GM12874 (cell line): Measurements from ENCODE around the gene PRKCE.
A peak's percentile ranks its signal among the peaks of the same experiment; 100 is the strongest.

Source experiments
- TF ChIP-seq, protein P1 (sequence below): IDR thresholded peaks from 2 replicates; pipeline ENCODE4 v1.5.1; 2011; ENCODE audit warnings: low read depth, mild to moderate bottlenecking, control low read depth, low read length, moderate library complexity; ENCODE audit not compliant: insufficient read depth

PRKCE gene

DNA sequence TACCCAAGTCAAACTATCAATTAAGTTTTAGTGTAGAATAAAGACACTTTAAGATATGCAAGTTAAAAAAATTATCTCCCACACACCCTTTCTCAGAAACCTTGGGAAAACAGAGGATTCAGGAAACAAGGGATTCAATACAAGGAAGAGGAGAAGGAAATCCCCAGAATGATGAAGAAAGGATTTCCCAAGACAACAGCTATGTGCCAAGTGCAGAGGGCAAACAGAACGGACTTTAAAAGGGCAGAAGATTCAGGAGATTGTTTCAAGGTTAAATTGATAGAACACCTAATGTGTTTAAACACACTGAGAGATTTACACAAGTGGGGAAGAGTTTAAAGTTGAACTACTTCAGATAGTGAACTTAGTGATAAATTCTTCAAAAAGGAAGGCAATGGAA lies 574.3 kb downstream of the PRKCE start:
- TF ChIP-seq, protein P1, sequence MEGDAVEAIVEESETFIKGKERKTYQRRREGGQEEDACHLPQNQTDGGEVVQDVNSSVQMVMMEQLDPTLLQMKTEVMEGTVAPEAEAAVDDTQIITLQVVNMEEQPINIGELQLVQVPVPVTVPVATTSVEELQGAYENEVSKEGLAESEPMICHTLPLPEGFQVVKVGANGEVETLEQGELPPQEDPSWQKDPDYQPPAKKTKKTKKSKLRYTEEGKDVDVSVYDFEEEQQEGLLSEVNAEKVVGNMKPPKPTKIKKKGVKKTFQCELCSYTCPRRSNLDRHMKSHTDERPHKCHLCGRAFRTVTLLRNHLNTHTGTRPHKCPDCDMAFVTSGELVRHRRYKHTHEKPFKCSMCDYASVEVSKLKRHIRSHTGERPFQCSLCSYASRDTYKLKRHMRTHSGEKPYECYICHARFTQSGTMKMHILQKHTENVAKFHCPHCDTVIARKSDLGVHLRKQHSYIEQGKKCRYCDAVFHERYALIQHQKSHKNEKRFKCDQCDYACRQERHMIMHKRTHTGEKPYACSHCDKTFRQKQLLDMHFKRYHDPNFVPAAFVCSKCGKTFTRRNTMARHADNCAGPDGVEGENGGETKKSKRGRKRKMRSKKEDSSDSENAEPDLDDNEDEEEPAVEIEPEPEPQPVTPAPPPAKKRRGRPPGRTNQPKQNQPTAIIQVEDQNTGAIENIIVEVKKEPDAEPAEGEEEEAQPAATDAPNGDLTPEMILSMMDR = no peak

DNA sequence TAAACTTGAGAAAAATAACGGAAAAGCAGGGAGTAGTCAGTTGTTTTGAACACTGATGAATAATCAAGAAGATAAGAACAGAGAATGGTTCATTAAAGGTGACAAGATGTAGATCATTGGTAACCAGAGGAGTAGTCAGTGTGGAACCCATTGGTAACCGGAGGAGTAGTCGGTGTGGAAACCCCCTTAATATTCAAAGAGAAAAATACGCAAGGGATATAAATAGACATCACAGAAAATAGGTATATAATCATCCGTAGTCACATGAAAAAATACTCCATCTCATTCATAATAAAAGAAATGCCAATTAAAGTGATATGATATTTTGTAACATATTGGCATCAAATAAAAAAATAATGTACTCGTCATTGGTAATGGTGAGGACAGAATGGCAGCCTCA lies 575.1 kb downstream of the PRKCE start:
- TF ChIP-seq, protein P1 = no peak

DNA sequence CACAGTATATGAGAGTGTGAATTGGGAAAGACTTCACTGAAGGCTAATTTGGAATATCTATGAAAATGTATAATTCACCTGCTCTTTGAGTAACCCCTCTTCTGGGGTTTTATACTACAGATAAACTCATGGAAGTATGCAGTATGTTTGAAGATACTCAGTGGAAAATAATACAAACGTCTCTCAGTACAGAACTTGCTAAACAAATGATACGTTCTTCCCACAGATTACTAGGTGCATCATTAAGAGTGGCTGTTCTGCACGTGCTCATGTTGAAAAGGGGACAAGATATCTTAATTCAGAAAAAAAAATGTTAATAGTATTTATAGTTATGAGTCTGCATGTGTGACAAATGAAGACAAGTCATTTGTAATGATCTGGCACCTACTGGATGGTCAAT lies 575.5 kb downstream of the PRKCE start:
- TF ChIP-seq, protein P1 = no peak

DNA sequence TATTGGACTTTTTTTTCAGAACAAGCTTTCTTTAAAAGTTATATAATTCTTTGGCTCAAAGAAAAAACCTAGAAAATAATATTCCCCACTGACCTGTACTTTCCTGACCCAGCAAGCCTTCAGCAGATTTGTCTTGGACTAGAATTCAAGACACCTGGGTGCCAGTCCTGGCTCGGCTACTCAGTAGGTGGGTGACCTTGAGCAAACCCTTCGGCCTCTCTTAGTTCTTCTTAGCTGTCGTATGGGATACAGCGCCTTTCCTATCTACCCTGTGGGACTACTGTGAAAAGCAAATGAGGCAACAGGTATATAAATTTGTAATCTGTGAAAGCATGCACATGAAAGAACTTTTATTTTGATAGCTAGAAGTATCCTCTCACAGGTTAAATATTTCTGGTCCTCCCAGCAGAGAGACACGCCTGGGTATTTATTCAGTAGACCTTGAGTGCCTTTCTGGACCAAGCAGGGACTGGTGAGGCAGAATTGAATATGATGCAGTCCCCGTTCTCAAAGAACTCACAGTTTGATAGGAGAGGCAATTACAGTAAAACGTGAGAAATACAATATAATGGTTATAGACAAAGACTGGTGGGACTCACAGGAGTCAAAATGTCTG lies 576.3 kb downstream of the PRKCE start:
- TF ChIP-seq, protein P1 = no peak

DNA sequence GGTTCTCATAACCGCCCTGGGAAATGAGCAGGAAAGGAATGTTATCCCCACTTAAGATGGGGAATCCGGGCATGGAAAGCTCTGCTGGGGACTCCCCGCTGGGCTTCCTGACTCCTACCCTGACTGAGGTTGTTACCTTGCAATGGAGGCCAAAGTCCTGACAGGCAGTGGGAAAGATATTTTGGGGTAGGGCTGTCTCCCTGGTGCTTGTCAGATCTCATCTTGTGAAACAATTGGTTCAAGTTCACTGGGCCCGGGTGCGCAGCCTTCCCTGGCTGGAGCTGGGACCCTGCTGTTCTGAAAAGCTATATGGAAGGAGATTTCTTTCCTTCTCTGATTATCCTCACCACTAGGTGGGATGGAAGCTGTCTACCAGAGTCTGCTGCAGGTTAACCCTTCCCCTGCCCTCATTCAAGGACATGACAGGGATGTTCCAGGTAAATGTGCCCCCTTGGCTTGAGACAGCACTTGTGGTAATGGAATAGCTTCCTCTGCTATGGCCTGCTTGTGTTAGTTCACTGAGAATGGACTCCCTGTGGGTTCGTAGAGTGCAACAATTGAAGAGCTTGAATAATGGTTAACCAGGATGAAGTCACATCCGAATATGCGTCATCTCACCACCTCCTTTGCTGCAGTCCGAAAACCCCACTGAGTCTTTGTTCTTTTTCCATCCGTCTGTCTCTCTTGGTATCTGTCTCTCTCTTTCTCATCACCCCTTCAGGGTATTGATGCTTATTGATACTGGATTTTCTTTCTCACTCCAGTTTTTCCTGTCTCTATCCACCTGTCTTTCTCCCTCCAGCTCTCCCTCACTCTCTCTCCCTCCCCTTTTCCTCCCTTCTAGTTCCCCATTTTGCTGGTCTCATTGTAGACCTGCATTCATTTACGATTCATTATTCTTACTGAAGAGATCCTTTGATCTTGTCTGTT lies 577.9 kb downstream of the PRKCE start:
- TF ChIP-seq, protein P1 = no peak

DNA sequence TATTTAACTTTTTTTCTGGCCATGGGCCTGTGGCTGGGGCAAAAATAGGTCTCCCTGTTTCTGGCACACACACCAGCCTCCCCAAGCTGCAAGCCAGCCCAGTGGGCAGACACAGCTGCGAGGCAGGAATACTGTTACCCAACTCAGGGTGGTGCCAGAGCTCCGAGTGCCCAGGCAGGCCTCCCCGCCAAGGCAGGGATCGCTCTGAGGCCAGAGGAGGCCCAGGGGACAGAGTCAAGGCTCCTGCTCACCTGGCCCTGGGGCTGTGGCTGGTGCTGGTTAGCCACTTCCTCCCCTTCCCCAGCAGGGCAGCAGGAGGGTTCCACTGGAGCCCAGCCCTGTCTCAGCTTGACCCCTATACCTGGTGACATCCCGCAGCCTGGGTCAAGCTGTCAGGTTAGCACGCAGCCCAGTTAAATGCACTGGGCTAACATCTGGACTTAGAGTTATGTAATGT lies 578.7 kb downstream of the PRKCE start:
- TF ChIP-seq, protein P1 = peak; percentile 57

DNA sequence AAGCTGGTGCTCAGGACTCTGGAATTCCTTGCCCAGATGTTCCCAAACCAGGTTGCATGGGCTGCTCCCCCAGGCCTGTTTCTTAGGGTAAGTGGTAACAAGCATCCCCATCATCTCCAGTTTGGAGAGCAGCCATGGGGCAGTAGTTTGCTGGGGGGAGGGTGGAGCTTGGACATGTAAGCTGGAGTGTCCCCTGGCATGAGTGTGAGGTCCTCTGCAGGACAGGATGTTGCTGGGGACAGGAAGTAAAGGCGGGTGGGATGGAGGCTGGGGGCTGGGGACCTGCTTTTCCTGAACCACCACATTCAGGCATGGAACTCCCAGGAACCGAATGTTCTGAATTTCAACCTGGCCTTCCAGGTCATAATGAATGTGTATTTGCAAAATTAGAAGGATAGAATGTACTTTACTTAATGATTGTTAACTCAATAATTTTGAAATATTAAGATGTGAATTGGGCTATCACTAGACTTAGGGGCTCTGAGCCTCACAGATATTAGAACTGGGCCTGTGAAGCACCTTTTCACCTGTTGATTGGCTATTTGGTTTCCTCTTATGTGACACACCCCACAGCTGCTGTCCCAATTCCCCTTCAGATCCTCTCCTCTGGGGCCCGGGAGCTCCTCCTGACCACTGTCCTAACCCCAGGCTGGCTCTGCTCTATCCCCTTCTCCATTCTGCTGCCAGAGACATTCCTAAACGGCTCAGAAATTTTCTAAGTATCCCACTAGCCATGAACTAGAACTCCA lies 579.4 kb downstream of the PRKCE start:
- TF ChIP-seq, protein P1 = no peak
